Measurements from ENCODE around the gene CRB1. TPM values are rescaled to one million over a fixed set of nuclear protein-coding genes. Genes with fewer than 3 reads are reported as not detected.

The CRB1 gene
- total and polyA plus RNA-seq, 2 of the 8 experiments (the other 6 are each of a cell fraction or from before 2014, with no cell fraction given), result 0.03 TPM; not detected in 1

DNA sequence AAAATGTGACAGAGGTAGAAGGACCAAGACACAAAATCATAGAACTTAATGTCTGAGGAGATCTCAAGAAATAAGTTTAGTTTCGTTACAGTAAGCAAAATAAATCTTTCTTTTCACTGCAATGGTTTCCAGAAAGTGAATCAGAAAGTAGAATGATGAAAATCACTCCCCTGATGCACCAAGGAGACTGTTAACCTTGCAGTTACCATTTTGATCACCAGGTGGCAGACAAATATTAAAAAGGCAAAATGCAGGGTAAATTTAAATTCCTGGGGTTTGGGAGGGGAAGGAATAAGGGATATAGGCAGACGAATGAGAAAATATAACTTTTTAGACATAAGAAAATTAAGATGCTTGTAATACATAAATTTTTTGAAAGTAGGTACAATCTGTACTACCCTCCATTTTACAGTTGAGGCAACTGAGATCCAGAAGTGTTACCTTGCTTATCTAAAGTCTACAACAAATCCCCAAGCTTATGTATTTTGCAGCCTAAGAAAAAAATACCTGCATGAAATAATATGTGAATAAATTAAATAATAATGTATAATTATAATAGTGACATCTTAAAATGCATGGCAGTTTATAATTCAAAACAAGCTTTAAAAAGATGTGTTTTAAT is 253.2 kb downstream of the CRB1 start:
- H3K14ac ChIP-seq (ENCODE audit: insufficient read length), result no peak overlapping the region
- TF ChIP-seq, protein P1, sequence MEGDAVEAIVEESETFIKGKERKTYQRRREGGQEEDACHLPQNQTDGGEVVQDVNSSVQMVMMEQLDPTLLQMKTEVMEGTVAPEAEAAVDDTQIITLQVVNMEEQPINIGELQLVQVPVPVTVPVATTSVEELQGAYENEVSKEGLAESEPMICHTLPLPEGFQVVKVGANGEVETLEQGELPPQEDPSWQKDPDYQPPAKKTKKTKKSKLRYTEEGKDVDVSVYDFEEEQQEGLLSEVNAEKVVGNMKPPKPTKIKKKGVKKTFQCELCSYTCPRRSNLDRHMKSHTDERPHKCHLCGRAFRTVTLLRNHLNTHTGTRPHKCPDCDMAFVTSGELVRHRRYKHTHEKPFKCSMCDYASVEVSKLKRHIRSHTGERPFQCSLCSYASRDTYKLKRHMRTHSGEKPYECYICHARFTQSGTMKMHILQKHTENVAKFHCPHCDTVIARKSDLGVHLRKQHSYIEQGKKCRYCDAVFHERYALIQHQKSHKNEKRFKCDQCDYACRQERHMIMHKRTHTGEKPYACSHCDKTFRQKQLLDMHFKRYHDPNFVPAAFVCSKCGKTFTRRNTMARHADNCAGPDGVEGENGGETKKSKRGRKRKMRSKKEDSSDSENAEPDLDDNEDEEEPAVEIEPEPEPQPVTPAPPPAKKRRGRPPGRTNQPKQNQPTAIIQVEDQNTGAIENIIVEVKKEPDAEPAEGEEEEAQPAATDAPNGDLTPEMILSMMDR (IDR thresholded peaks at IDR 0.05; ENCODE audit: control extremely low read depth in 1 of 3, insufficient read depth in 1 of 3, low read depth in 1 of 3, low read length in 3 of 3), result peak in 2 of 3 experiments; percentile 57 to 68; a peak in 3 of 4 replicates
- TF ChIP-seq RAD21 (IDR thresholded peaks at IDR 0.05 in 1 of 2, conservative IDR thresholded peaks at IDR 0.05 in 1 of 2; ENCODE audit: low read depth in 2 of 2, low read length in 2 of 2), result peak; percentile 76
- no peak for TF ChIP-seq SUZ12 (IDR thresholded peaks at IDR 0.05; ENCODE audit: low read length)
- no peaks in the 10 kb centered on the region for H3K79me2 ChIP-seq (ENCODE audit: control insufficient read depth in 1 of 2, insufficient read depth in 2 of 2, low read length in 2 of 2)
- WGBS, 2 experiments (ENCODE audit: extremely low coverage in 1 of 2, insufficient coverage in 1 of 2, insufficient read length in 1 of 2, insufficient replicate concordance in 2 of 2, low coverage in 1 of 2, low lambda C conversion rate in 2 of 2, missing lambda C conversion rate in 1 of 2), result 24% methylated on average over 2 of the region's 2 CpGs; no CpG with 5 or more reads in 1 of the 2 experiments
- no peaks in the 10 kb centered on the region for H3K4me1 ChIP-seq (replicated peaks in 1 of 4; ENCODE audit: control insufficient read depth in 3 of 4, insufficient read depth in 4 of 4, low read length in 3 of 4)
- no peak overlapping the region for H3K4me2 ChIP-seq (ENCODE audit: insufficient read depth in 1 of 2, low read depth in 2 of 2, low read length in 2 of 2)
- no peak overlapping the region for H3K9ac ChIP-seq (replicated peaks in 1 of 4; ENCODE audit: extremely low read depth in 1 of 4, low read depth in 3 of 4, low read length in 3 of 4)
- no peak overlapping the region for H2BK20ac ChIP-seq (ENCODE audit: low read length)
- H4K91ac ChIP-seq (replicated peaks; ENCODE audit: insufficient read length, low read length), result no peak overlapping the region
- no peak overlapping the region for H2AK5ac ChIP-seq (ENCODE audit: low read depth, low read length)
- POLR2A ChIA-PET (ENCODE audit: partially characterized antibody), result no interaction called here
- H3K27ac ChIP-seq (ENCODE audit: low read depth, low read length), result no peak overlapping the region
- H3K9me3 ChIP-seq (ENCODE audit: insufficient read depth in 2 of 2, low read depth in 1 of 2, low read length in 1 of 2), result no peaks in the 10 kb centered on the region
- no peaks in the 10 kb centered on the region for H3K79me1 ChIP-seq (ENCODE audit: low read depth, low read length)
- H2BK5ac ChIP-seq (ENCODE audit: low read depth, low read length), result no peak overlapping the region
- no peak overlapping the region for H2BK12ac ChIP-seq (ENCODE audit: low read depth, low read length)
- H2BK120ac ChIP-seq (replicated peaks; ENCODE audit: low read depth, low read length), result no peak overlapping the region
- H4K8ac ChIP-seq (ENCODE audit: extremely low read depth, insufficient read depth, low read length), result no peak overlapping the region
- H3K23me2 ChIP-seq (ENCODE audit: low read depth, low read length), result no peaks in the 10 kb centered on the region
- DNase-seq (ENCODE audit: low read depth in 1 of 2, low spot score in 2 of 2) (no peak), FAIRE-seq (no peak)
- H2AFZ ChIP-seq (ENCODE audit: low read length), result no peak overlapping the region
- H4K5ac ChIP-seq (ENCODE audit: insufficient read length, low read depth, low read length), result no peak overlapping the region
- no peak overlapping the region for H3K4me3 ChIP-seq (ENCODE audit: extremely low read depth in 1 of 4, insufficient read depth in 2 of 4, low read depth in 3 of 4, low read length in 4 of 4)
- no peaks in the 10 kb centered on the region for H3K27me3 ChIP-seq (replicated peaks in 1 of 4; ENCODE audit: control insufficient read depth in 3 of 4, extremely low read depth in 1 of 4, insufficient read depth in 3 of 4, low read length in 3 of 4)
- no peak overlapping the region for H3K56ac ChIP-seq (replicated peaks; ENCODE audit: insufficient read length, low read depth, low read length)
- no peak overlapping the region for H3K4ac ChIP-seq (replicated peaks; ENCODE audit: insufficient read length, low read depth, low read length)
- no peak overlapping the region for H3K23ac ChIP-seq (ENCODE audit: insufficient read length)
- H2BK15ac ChIP-seq (ENCODE audit: low read length), result no peak overlapping the region
- no peaks in the 10 kb centered on the region for H3K36me3 ChIP-seq (ENCODE audit: control insufficient read depth in 2 of 4, insufficient read depth in 4 of 4, low read length in 3 of 4)
- H3K18ac ChIP-seq (ENCODE audit: extremely low read depth, low read length), result no peak overlapping the region
- CTCF ChIA-PET (ENCODE audit: partially characterized antibody), result interaction anchor here (0.7 to 2.8 kb wide), 22 partner anchors 8 to 1180 kb away, joined by 3 to 29 read pairs (median 4); partner anchors contain the start of genes C1orf53 and LHX9
- no peaks in the 10 kb centered on the region for H4K20me1 ChIP-seq (replicated peaks in 1 of 2; ENCODE audit: control insufficient read depth in 1 of 2, insufficient read depth in 2 of 2, low read length in 2 of 2)
